SJCRH30 (cell line): Measurements from ENCODE around the gene PUM2. TPM values are rescaled to one million over a fixed set of nuclear protein-coding genes. Genes with fewer than 3 reads are reported as not detected.

Source experiments
- total RNA-seq: library from RNA; depleted of rRNA; stranded (reverse); fragments of >200 nt; shearing (Covaris generic); gene quantifications from 2 replicates; pipeline ENCODE4 v1.2.3, GENCODE V29; 2014; rRNA removed

The PUM2 gene
- total RNA-seq, 1 experiment from 2014 or later = 69.0 TPM

Other genes with a start within 250 kb of the PUM2 start
- gene SDC1, start 125.7 kb downstream of the PUM2 start, total RNA-seq = 61.8 and 62.6 TPM in 2 replicates
- 138 and 146 TPM in 2 replicates for gene RHOB, start 96.2 kb upstream of the PUM2 start, total RNA-seq